A549 (cell line): Measurements from ENCODE around the gene SLC35A4. TPM values are rescaled to one million over a fixed set of nuclear protein-coding genes. Genes with fewer than 3 reads are reported as not detected.

ENCODE experiments used
- ATAC-seq, 2 experiments: fragments of 200-7000 bp in 1 of 2; fragments of >200 bp in 1 of 2; cut with Nextera tagmentation in 1 of 2; cut with Tn5 transposase in 1 of 2; 3 replicates each; pipeline versions ENCODE4 v1.8.0 to v1.9.1; 2018 to 2020; ENCODE audit warnings: mild to moderate bottlenecking in 1 of 2, moderate library complexity in 1 of 2
- CTCF ChIA-PET: fragments of 300-600 bp; sonication (Branson Sonifier 250); formaldehyde crosslinking; extraction: SDS; loops from one replicate; lab custom pipeline; 2021; ENCODE audit warnings: antibody characterized with exemption, inconsistent platforms; lab: Yijun Ruan, JAX
- POLR2A ChIA-PET: fragments of 350-600 bp; formaldehyde crosslinking; extraction: SDS; loops from one replicate; lab custom pipeline; 2021; ENCODE audit warnings: antibody characterized with exemption, inconsistent platforms; lab: Yijun Ruan, JAX
- DNase-seq, 2 experiments: peaks; one replicate each; pipeline versions ENCODE4 v3.0.0 to v3.0.0-alpha.2; 2011 to 2016; ENCODE audit warnings: low read depth in 1 of 2, low spot score in 1 of 2
- FAIRE-seq: peaks from 2 replicates; lab custom pipeline; 2011; peaks lifted over from hg19 to GRCh38; lab: Jason Lieb, UNC
- H3K27ac ChIP-seq, 2 experiments: fragments of >200 bp; sonication (Bioruptor Twin); formaldehyde crosslinking; 3 replicates each; pipeline ENCODE4 v1.5.1; 2016 to 2017
- H3K4me1 ChIP-seq: fragments of >200 bp; sonication (Bioruptor Twin); formaldehyde crosslinking; 3 replicates; pipeline ENCODE4 v1.6.1; 2016
- H3K4me2 ChIP-seq: fragments of >200 bp; sonication (Bioruptor Twin); formaldehyde crosslinking; 3 replicates; pipeline ENCODE4 v1.6.1; 2016
- H3K4me3 ChIP-seq: fragments of >200 bp; sonication (Bioruptor Twin); formaldehyde crosslinking; 3 replicates; pipeline ENCODE4 v1.5.1; 2016
- H3K9me3 ChIP-seq: fragments of >200 bp; sonication (Bioruptor Twin); formaldehyde crosslinking; 3 replicates; pipeline ENCODE4 v1.6.1; 2016
- CHD4 ChIP-seq: fragments of 200-600 bp; sonication (generic); IDR thresholded peaks from 2 replicates; pipeline ENCODE4 v1.6.1; 2016; ENCODE audit warnings: antibody characterized with exemption, mild to moderate bottlenecking, borderline replicate concordance
- FOXS1 ChIP-seq: fragments of 250-450 bp; sonication (Bioruptor Pico); IDR thresholded peaks from 2 replicates; pipeline ENCODE4 v1.5.0; 2020; ENCODE audit warnings: mild to moderate bottlenecking, moderate library complexity
- GATA3 ChIP-seq: IDR thresholded peaks from 2 replicates; pipeline ENCODE4 v1.6.1; 2012; ENCODE audit warnings: borderline replicate concordance
- HES2 ChIP-seq: fragments of >200 bp; sonication (Bioruptor Twin); formaldehyde crosslinking; IDR thresholded peaks from 2 replicates; pipeline ENCODE4 v1.6.1; 2016
- HOXB13 ChIP-seq: fragments of 250-450 bp; sonication (Bioruptor Pico); IDR thresholded peaks from 2 replicates; pipeline ENCODE4 v1.5.0; 2020; ENCODE audit warnings: low read depth, mild to moderate bottlenecking, moderate library complexity
- HOXB5 ChIP-seq: fragments of 250-450 bp; sonication (Bioruptor Pico); IDR thresholded peaks from 2 replicates; pipeline ENCODE4 v1.5.0; 2020; ENCODE audit warnings: mild to moderate bottlenecking, moderate library complexity
- MAFK ChIP-seq: fragments of 450-650 bp; IDR thresholded peaks from 2 replicates; pipeline ENCODE4 v1.6.1; 2014; ENCODE audit not compliant: partially characterized antibody
- NFE2L2 ChIP-seq: fragments of 150-350 bp; conservative IDR thresholded peaks from 2 replicates; pipeline ENCODE4 v1.6.1; 2014; ENCODE audit warnings: low read length
- PBX3 ChIP-seq: IDR thresholded peaks from 2 replicates; pipeline ENCODE4 v1.6.1; 2012
- PHF8 ChIP-seq: fragments of 200-600 bp; sonication (generic); IDR thresholded peaks from 2 replicates; pipeline ENCODE4 v1.6.1; 2016; ENCODE audit warnings: low read depth, mild to moderate bottlenecking, antibody characterized with exemption, moderate library complexity, borderline replicate concordance
- RARB ChIP-seq: fragments of 250-450 bp; sonication (Bioruptor Pico); IDR thresholded peaks from 2 replicates; pipeline ENCODE4 v1.8.0; 2021; ENCODE audit warnings: mild to moderate bottlenecking, moderate library complexity
- RCOR1 ChIP-seq: fragments of 150-350 bp; IDR thresholded peaks from 2 replicates; pipeline ENCODE4 v1.6.1; 2014; ENCODE audit warnings: antibody characterized with exemption, low read length, low read depth
- SREBF2 ChIP-seq: fragments of 450-650 bp; IDR thresholded peaks from 2 replicates; pipeline ENCODE4 v1.6.1; 2014; ENCODE audit warnings: mild to moderate bottlenecking, moderate library complexity
- TFCP2L1 ChIP-seq: fragments of 250-450 bp; sonication (Bioruptor Pico); IDR thresholded peaks from 2 replicates; pipeline ENCODE4 v1.5.0; 2021; ENCODE audit warnings: mild to moderate bottlenecking
- USF2 ChIP-seq: fragments of 450-650 bp; IDR thresholded peaks from 2 replicates; pipeline ENCODE4 v1.6.1; 2014; ENCODE audit warnings: antibody characterized with exemption
- WGBS: methylation state at CpG from one replicate; pipeline ENCODE4 v1.1.6; 2017; ENCODE audit errors: missing lambda C conversion rate; 5-methylcytosine and 5-hydroxymethylcytosine counted together
- polyA plus RNA-seq, 4 experiments: library from polyadenylated mRNA; depleted of rRNA in 3 of 4; stranded (reverse); fragments of >200 nt; fragmentation: RNase III in 1 of 4; extraction: RNeasy Plus Mini Kit Qiagen cat#74134 plus additional on column Dnase treatment in 1 of 4; gene quantifications; 2 replicates in 3 of 4; 3 replicates in 1 of 4; pipeline ENCODE4 v1.2.3, GENCODE V29; 2011 to 2017
- TF ChIP-seq, protein P1 (sequence below): IDR thresholded peaks from 2 replicates; pipeline ENCODE4 v1.6.1; 2012; ENCODE audit warnings: low read depth, borderline replicate concordance
- TF ChIP-seq, protein P2 (sequence below): fragments of >200 bp; sonication (Bioruptor Twin); formaldehyde crosslinking; IDR thresholded peaks from 3 replicates; pipeline ENCODE4 v1.6.1; 2016
- TF ChIP-seq, protein P3 (sequence below): fragments of >200 bp; sonication (Bioruptor Twin); formaldehyde crosslinking; IDR thresholded peaks from 3 replicates; pipeline ENCODE4 v1.5.1; 2016

SLC35A4 gene
- polyA plus RNA-seq, 2 of the 4 experiments (the other 2 are of a cell fraction) = 65.6 to 79.5 TPM

GRCh38 chr5:140598836-140599235 is 34.2 kb downstream of the SLC35A4 start:
- TF ChIP-seq NFE2L2 = no peak
- TF ChIP-seq HES2 = no peak
- TF ChIP-seq, protein P1, sequence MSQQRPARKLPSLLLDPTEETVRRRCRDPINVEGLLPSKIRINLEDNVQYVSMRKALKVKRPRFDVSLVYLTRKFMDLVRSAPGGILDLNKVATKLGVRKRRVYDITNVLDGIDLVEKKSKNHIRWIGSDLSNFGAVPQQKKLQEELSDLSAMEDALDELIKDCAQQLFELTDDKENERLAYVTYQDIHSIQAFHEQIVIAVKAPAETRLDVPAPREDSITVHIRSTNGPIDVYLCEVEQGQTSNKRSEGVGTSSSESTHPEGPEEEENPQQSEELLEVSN = no peak
- TF ChIP-seq RCOR1 = no peak

GRCh38 chr5:140600096-140600495 is 35.5 kb downstream of the SLC35A4 start:
- POLR2A ChIA-PET = no interaction called here
- H3K4me1 ChIP-seq = no peaks in the 10 kb centered on the region
- no peak overlapping the region for H3K27ac ChIP-seq
- ATAC-seq (no peak), DNase-seq (no peak), FAIRE-seq (no peak)
- no peak overlapping the region for H3K4me2 ChIP-seq
- CTCF ChIA-PET = interaction anchor here (1.3 to 1.7 kb wide), 2 partner anchors 9 to 228 kb away, joined by 3 to 4 read pairs; no protein-coding TSS in a partner anchor
- TF ChIP-seq MAFK (no peak), GATA3 (no peak), RARB (CRISPR knock-in tag) (no peak), HOXB5 (CRISPR knock-in tag) (no peak), USF2 (no peak), SREBF2 (no peak), PHF8 (no peak), HOXB13 (CRISPR knock-in tag) (no peak), PBX3 (no peak), CHD4 (no peak), TFCP2L1 (no peak), NFE2L2 (no peak), FOXS1 (no peak)
- TF ChIP-seq, protein P2, sequence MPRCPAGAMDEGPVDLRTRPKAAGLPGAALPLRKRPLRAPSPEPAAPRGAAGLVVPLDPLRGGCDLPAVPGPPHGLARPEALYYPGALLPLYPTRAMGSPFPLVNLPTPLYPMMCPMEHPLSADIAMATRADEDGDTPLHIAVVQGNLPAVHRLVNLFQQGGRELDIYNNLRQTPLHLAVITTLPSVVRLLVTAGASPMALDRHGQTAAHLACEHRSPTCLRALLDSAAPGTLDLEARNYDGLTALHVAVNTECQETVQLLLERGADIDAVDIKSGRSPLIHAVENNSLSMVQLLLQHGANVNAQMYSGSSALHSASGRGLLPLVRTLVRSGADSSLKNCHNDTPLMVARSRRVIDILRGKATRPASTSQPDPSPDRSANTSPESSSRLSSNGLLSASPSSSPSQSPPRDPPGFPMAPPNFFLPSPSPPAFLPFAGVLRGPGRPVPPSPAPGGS = no peak
- TF ChIP-seq, protein P3, sequence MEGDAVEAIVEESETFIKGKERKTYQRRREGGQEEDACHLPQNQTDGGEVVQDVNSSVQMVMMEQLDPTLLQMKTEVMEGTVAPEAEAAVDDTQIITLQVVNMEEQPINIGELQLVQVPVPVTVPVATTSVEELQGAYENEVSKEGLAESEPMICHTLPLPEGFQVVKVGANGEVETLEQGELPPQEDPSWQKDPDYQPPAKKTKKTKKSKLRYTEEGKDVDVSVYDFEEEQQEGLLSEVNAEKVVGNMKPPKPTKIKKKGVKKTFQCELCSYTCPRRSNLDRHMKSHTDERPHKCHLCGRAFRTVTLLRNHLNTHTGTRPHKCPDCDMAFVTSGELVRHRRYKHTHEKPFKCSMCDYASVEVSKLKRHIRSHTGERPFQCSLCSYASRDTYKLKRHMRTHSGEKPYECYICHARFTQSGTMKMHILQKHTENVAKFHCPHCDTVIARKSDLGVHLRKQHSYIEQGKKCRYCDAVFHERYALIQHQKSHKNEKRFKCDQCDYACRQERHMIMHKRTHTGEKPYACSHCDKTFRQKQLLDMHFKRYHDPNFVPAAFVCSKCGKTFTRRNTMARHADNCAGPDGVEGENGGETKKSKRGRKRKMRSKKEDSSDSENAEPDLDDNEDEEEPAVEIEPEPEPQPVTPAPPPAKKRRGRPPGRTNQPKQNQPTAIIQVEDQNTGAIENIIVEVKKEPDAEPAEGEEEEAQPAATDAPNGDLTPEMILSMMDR = no peak
- TF ChIP-seq, protein P1 = no peak
- H3K4me3 ChIP-seq = no peak overlapping the region
- no peaks in the 10 kb centered on the region for H3K9me3 ChIP-seq

More at GRCh38 chr5:140598836-140599235, 34.2 kb downstream of the SLC35A4 start:
- ATAC-seq (no peak), DNase-seq (no peak), FAIRE-seq (no peak)
- H3K9me3 ChIP-seq = no peaks in the 10 kb centered on the region
- H3K4me2 ChIP-seq = no peak overlapping the region
- no peaks in the 10 kb centered on the region for H3K4me1 ChIP-seq
- ChIA-PET CTCF (no interaction called here), POLR2A (no interaction called here)
- H3K27ac ChIP-seq = no peak overlapping the region
- H3K4me3 ChIP-seq = no peak overlapping the region
- 82% methylated on average over 2 of the region's 2 CpGs for WGBS
